Left hindlimb (tissue), 1 donor: ENCODE results near the gene ALDH1A2.

Source experiments
- DNase-seq: peaks from one replicate; pipeline ENCODE4 v3.0.0-alpha.2; 2018

ALDH1A2 gene

DNA sequence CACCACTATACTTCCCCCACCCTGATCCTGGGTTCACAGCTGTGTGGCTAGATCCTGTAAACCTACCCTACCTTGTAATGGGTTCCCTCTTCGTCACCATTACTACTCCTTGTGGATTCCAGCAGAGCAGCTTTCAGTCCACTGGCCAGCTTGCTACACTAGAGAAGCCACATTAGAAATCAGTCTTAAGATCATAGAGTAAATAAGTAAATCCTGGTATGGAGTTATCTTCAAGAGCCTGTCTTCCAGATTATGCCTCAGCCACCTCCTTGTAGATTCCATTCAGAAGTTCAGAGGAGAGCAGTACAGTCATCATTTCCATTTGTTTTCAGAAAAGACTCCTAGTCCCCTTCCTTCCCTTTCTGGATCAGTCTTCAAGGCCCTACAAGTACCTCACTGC, 123.7 kb downstream of the ALDH1A2 start:
- DNase-seq, result no peak

DNA sequence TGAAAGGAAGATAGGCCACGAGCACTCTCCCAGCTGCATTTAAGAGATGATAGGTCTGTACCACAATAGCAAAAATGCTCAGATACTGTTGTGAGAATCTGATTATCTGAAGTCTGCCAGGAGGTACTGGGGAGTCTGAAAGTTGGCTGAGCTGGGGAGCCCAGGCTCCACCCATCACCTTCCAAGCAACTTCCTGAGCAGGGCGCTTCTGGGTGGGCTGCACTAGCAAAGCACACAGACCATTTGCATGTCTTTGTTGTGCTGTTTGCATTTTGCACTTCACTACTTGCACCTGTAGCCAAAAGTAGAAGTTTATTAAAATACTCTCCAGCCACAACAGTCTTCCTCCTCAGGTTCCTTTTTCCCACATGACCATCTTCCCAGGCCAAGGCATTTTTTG, 133.2 kb downstream of the ALDH1A2 start:
- no peak for DNase-seq

DNA sequence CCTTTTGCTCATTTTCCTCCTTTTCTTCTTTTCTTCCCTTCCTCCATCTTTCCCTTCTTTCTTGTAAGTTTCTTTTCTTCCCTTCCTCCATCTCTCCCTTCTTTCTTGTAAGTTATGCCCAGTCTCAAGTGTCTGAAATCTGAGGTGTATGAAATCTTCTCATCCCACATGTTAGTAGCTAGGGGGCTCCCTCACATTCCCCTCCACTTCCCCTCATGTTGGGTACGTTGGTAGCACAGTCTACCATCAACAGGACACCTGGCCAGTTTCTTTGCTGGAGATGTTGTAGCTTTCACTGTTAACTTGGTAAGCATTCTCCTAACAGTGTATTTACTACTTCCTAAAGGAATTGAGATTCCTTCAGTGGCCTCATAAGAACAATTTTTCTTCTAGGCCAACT, 133.9 kb downstream of the ALDH1A2 start:
- no peak for DNase-seq

DNA sequence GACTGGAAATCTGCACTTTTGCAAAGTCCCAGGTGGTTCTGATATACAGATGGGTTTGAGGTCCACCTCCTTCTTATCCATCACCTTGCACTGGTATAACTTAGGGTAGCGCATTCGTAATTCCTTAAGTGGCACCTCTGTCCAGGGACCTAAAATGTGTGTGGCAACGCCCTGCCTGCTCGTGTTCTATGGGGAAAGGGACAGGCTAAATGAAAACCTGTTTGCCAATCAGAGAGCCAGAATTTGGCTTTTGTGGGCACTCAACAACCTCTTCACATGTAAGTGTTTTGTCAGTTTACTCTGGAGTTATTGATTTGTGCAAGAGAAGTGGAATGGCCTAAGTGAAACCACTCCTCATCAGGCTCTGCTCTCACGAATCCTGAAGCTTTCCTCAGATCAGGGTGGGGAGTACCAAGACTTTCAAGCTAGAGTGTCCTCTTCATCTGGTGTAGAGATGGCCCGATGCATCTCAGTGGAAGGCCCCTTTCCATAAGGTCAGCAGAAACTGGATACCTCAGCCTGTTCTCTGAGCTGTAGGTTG, 138.3 kb downstream of the ALDH1A2 start:
- no peak for DNase-seq

DNA sequence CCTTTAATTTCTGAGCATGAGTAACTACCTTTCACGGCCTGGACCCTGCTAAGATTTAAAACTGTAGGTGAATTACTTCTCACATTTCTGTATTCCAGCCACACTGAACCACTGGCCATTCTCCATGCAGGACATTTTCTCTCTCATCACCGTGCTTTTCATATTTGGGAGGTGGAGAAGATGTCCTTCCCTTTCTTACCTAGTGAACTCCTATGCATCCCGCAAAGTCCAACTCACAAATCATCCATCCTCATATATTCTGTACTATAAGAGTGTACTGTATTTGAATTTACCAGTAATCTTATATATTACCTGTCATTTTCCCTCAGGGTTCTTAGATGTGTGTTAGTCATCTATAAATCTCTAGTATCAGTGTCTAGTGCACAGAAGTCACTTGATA, 139.9 kb downstream of the ALDH1A2 start:
- no peak for DNase-seq

DNA sequence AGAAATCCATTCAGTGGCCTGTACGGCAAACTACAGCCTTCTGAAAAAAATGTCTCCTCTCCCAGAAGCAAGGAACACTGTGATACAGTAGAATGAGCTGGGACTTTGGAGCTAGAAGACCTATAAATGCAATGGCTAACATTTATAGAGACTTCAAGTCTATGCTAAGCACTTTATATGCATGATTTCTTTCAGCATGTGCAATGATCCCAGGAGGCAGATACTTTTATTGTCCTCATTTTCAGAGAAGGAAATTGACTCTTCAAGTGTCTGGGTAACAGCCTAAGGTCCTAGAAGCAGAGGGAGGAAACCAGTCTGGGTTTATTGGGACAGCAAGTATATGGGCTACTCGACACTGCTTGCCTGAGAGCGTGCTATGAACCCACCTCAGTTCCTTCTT, 140.9 kb downstream of the ALDH1A2 start:
- DNase-seq, result no peak

DNA sequence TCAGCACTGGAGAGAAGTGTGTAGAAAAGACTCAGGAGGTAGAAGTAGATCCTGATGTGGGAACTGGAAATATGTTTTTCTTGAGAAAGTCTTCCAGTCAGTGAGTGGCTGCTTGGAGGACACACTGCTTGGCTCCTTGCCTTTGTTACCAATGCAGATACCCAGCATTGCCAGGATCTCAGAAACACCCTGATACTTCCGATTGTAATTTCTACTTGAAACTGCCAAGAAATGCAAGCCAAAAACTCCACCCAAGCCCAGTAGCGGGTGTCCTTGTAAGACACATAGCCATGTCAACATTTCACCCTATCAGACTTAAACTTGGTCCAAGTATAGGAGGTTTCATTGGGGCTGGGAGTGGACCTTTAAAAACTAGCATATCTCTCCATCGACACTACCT, 141.8 kb downstream of the ALDH1A2 start:
- DNase-seq, result no peak

DNA sequence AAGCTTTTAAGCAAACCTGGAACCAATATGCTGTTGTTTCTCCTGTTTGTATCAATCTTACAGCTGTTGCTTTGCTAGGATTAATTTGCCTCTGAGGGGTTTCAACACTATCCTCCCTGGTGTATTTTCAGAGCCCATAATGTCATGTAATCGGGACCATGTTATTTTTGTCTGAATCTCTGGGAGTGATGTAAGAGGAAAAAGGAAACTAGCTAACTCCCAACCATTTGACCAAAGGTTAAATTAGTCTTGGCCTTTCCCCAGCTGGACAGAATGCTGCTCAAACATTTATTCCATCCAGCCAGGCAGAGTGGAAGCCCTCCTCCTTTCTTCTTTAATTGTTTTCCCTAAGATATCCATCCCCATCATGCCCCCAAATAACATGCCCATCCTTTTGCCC, 142.2 kb downstream of the ALDH1A2 start:
- peak; percentile 45 for DNase-seq

DNA sequence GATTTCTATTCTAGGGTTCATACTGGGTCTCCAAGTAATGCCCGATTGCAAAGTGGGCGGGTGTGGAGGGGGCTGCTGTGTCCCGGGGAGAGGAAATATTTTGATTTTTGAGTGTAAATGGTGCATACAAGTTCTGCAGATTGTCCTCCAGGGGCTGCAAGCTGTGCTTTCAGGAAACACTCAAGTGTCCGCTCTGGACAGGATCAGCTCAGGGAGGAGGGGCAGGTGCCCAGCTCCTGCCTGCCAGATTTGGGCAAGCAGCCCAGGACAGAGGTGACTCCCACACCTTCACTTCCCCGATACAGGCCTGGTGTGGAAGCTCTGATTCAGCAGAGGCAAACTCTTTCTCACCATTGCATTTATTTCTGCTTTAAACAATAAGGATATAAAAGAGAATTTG, 142.7 kb downstream of the ALDH1A2 start:
- DNase-seq, result peak; percentile 54

DNA sequence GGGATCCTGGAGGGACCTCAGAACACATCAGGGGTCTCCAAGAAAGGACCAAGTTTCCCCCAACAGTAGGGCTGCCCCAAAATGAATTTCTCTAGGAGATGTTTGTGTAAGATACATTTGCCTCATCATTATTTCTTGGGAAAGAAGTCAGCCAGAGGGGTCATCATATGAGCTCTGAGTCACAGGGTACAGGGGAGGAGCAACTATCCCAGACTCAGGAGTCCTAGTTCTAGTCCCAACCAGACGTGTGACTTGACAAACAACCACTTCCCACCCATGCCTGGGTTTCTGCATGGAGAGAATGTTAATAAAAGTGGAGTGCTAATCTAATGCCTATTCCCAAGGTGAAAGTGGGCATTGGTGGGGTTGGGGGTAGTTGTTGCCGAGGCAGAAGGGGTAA, 144.1 kb downstream of the ALDH1A2 start:
- DNase-seq, result no peak

DNA sequence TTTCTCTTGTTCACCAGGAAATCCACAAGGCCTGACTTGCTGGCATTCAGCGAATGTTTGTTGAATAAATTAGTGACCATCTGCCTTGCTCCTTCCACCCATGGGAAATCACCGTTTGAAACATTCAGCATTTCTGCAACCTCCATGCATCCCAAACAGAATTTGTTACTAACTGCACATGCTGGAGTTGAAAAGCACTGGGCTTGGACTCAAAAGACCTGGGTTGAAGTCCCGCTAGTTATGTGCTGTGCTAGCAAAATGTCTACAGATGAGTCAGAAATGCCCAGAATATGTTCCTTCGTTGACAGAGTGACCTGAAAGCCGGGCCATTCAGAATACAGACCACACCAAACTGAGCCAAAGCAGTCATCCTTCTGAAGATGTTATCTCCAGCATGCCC, 144.6 kb downstream of the ALDH1A2 start:
- no peak for DNase-seq

DNA sequence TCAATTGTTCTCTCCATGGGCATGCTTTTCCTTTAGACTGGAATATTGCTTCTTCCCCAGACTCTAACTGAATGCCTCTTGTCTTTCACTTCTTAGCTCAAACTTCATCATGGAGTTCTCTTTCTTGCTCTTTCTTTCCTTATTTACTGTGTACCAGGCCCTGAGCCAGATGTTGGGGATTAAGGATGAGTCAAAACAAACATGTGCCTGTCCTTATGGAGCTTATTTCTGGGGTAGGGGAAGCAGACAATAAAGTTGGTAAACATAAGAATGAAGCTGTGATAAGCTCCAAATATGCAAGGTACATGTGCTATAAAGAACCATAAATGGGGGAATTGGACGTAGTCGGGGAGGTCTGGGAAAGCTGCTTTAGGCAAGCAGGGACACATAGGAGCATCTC, 145.8 kb downstream of the ALDH1A2 start:
- DNase-seq, result no peak

DNA sequence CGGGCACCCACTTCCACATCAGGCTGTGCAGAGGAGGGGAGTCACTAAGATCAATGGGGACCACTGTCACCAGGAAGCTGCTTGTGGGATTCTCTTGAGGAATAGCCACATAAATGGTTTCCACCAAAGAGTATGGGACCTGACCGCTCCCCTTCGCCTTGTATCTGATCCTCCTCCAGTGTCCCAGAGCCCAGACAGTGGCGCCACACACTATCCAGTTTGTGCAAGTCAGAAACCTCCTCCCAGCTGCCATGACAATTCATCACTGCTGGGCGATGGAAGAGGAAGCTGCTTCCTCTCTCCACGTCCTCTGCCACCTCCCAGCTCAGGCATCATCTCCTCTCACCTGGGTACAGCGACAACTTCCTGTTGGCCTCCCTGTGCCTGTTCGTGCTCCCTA, 147.5 kb downstream of the ALDH1A2 start:
- DNase-seq, result no peak

DNA sequence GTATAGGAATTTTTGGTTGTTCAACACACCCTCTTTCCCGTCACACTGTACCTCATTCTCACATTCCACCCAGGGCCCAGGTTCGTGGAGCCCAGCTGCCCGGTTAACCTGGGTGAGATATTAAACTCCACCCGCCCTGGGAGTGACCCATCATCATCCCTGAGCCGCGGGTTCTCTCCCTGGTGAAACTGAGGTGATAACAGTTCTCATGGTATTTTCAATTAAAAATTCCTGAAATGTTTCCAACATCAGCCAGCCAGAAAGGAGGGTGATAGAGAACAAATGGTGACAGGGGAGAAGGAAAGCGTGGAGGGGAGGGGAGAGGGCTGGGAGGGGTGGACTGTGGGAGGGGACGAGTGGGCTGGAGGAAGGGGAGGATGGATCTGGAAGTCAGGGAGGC, 148.8 kb downstream of the ALDH1A2 start:
- no peak for DNase-seq

DNA sequence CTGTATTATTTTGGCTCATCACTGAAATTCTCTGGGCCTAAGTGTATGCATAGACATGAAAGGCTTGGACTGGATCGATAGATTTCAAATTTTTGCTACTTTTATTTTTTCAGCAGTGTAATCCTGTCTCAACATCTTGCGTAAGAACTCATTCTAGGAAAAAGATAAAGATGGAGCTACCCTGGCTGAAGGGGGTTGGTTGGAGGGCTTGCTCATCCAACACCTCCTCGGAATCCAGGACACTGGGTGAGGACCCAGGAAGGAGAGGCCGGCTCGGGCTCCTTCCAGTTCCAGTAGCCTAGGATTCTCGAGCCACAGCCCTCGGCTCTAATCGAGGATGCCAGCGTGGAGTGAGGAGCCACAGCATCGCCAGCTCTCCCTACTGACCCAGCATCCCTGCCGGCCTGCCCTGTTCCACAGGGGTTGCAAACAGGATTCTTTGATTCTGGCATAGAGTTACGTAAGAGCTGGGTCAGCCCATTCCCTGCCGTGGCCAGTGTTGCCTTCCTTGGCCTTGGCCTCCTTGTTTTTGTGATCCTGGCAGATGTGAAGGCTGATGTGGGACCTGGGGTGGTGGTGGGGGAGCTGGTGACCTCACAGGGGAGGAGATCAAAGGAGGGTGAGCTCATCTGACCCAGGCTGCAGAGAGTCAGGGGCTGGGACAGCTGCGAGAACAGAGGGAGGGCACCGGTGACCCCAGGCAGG, 149.5 kb downstream of the ALDH1A2 start:
- no peak for DNase-seq

DNA sequence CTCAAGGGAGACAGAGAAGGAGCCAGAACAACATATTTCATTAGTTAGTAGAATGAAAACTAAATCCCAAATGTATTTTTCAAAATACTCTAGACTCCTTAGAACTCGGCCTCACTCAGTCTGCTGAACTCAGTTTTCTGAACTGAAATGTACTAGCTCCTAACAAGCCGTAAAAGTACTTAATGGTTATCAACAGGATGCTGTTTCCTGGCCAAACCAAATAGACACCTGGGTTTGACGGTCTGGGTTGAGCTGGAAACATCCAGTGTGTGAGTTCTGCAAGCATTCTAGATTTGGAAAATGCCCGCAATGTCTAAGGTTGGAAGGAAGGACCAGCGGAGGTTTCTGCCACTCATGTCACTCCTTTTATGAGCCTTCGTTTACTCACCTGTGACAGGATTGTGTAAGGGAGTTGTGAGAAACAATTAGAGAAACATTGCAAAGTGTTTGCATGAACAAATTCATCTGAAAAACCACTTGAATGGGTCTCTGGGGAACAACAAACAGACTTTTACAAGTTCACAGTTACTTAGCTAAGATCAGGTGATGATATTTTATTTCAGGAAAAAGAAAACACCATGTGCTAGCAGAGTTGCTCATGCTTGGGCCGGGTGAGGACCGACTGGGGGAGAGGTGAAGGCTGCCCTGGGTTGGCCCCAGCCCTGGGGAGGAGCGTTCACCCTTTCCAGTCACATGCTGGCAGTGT, 151.0 kb downstream of the ALDH1A2 start:
- DNase-seq, result no peak

DNA sequence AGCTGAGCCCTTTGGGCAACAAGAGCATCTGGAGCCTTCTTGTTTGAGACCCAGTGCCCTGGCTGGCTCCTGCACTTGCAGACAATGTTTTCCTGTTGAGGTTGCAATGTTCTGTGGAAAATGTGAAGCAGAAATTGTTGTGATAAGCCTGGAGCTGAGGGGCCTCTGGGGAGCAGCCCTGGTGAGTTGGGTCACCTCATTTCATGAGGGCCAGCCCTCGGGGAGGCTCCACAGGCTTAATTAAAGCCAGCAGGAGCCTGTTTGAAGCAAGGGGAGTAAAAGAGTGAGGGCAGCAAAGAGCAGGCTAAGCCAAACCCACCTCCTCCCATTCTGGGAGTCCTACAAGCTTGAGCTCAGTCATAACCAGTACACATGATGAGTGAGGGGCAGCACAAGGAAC, 154.3 kb downstream of the ALDH1A2 start:
- DNase-seq, result no peak

DNA sequence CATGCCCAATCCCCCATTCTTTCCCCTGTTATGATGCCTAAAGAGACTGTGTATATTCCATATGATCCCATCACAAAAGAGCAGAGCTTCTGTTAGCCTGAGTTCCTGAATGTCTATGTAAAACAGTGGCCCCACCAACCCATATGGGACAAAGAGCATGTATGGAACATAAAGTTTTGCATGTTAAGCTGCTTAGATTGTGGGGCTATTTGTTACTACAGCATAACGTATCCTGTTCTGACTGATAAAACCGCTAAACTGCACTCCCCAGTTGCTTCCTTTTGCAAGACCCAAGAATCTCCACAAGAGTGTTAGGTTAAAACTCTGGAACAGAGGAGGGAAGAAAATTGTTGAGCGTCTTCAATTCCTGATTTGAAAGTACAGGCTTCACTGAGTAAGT, 154.8 kb downstream of the ALDH1A2 start:
- no peak for DNase-seq

DNA sequence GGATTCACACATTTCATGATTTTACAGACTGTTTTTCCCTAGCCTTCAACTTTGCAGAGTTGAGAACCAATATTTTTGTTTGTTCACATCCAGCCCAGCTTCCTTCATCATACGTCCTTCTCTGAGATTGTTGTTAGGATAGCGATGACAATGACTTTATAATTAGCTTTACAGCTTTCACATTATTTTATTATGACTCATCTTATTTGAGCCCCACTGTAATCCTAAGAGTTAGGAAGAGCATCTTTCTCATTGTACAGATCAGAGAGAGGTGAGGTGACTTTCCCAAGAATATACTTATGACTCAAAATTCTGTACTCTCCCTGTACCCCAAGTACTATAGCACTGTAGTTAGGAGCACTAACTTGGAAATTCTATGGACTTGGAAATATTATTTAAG, 156.1 kb downstream of the ALDH1A2 start:
- no peak for DNase-seq

DNA sequence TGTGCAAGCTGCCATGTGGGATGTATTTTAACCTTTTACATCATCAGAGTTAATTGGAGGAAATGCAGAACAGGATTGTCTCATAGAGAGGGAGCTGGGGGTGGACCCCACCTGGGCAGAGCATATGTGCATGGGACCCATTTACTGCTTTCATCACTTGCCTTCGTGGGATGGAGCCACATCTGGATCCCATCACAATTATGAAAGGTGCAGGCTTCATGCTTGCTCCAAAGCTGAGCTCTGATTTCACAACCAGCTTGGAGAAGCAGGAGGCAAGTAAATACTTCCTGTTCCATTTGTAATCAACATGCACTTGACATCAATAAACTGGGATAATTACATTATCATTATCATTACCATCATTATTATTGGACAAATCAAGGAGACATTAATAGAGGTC, 161.9 kb downstream of the ALDH1A2 start:
- no peak for DNase-seq
